HEK293 (cell line): ENCODE measurements around the gene SLC17A5.

Experiments used
- CTCF ChIP-seq: fragments of 450-650 bp; formaldehyde crosslinking; IDR thresholded peaks from 2 replicates; pipeline ENCODE4 v1.5.1; 2016; ENCODE audit warnings: missing biosample characterization, missing genetic modification characterization
- GLI4 ChIP-seq: fragments of 450-650 bp; formaldehyde crosslinking; IDR thresholded peaks from 2 replicates; pipeline ENCODE4 v1.5.1; 2016; ENCODE audit warnings: missing biosample characterization, missing genetic modification characterization
- HIC1 ChIP-seq: fragments of 450-650 bp; formaldehyde crosslinking; IDR thresholded peaks from 2 replicates; pipeline ENCODE4 v1.5.1; 2016; ENCODE audit warnings: missing biosample characterization, missing genetic modification characterization
- MYNN ChIP-seq: fragments of 450-650 bp; formaldehyde crosslinking; IDR thresholded peaks from 2 replicates; pipeline ENCODE4 v1.5.1; 2016; ENCODE audit warnings: missing biosample characterization, missing genetic modification characterization, borderline replicate concordance
- PRDM1 ChIP-seq: fragments of 450-650 bp; formaldehyde crosslinking; IDR thresholded peaks from 2 replicates; pipeline ENCODE4; 2016; ENCODE audit warnings: missing biosample characterization, missing genetic modification characterization
- SCRT2 ChIP-seq: fragments of 450-650 bp; formaldehyde crosslinking; IDR thresholded peaks from 2 replicates; pipeline ENCODE4 v1.5.1; 2016; ENCODE audit warnings: missing biosample characterization, missing genetic modification characterization
- ZNF274 ChIP-seq, 2 experiments: fragments of 200-500 bp in 1 of 2; fragments of 450-650 bp in 1 of 2; sonication (Bioruptor generic) in 1 of 2; formaldehyde crosslinking in 1 of 2; IDR thresholded peaks; 2 replicates each; pipeline versions ENCODE4 v1.5.1 to v1.6.1; 2014 to 2016; ENCODE audit warnings: borderline replicate concordance in 1 of 2, inconsistent platforms in 1 of 2, low read length in 1 of 2, missing biosample characterization in 1 of 2, missing genetic modification characterization in 1 of 2
- ZNF324 ChIP-seq: fragments of 450-650 bp; formaldehyde crosslinking; IDR thresholded peaks from 2 replicates; pipeline ENCODE4 v1.5.1; 2016; ENCODE audit warnings: missing biosample characterization, missing genetic modification characterization
- ZNF561 ChIP-seq: fragments of 450-650 bp; IDR thresholded peaks from 2 replicates; pipeline ENCODE4 v1.5.1; 2018; ENCODE audit warnings: missing biosample characterization, missing genetic modification characterization, borderline replicate concordance
- ZNF76 ChIP-seq: fragments of 450-650 bp; formaldehyde crosslinking; IDR thresholded peaks from 2 replicates; pipeline ENCODE4; 2016; ENCODE audit warnings: low read depth, missing biosample characterization, missing genetic modification characterization, borderline replicate concordance

- TF ChIP-seq SCRT2 (tag by site-specific recombination) (no peak), MYNN (no peak), ZNF561 (no peak), CTCF (tag by site-specific recombination) (no peak), ZNF76 (tag by site-specific recombination) (no peak), PRDM1 (tag by site-specific recombination) (no peak), ZNF324 (tag by site-specific recombination) (no peak), GLI4 (tag by site-specific recombination) (no peak), HIC1 (tag by site-specific recombination) (no peak), ZNF274 (IDR thresholded peaks at IDR 0.05; ENCODE audit: low read length) (no peak), ZNF274 (tag by site-specific recombination; IDR thresholded peaks at IDR 0.05; ENCODE audit: borderline replicate concordance) (no peak)
Measured at GRCh38 chr6:73577676-73578075, 76.1 kb downstream of the SLC17A5 start.
